GM11168 (cell line): ENCODE results near the gene ARID1B.

Experiments
- in situ Hi-C: fragments of 300-500 bp; cut with MboI; formaldehyde crosslinking; loops from one replicate; pipeline ENCODE4 v1.12.0; 2022; ENCODE audit warnings: low sequenced_read_pairs; ENCODE audit not compliant: unreplicated experiment

ARID1B gene

DNA sequence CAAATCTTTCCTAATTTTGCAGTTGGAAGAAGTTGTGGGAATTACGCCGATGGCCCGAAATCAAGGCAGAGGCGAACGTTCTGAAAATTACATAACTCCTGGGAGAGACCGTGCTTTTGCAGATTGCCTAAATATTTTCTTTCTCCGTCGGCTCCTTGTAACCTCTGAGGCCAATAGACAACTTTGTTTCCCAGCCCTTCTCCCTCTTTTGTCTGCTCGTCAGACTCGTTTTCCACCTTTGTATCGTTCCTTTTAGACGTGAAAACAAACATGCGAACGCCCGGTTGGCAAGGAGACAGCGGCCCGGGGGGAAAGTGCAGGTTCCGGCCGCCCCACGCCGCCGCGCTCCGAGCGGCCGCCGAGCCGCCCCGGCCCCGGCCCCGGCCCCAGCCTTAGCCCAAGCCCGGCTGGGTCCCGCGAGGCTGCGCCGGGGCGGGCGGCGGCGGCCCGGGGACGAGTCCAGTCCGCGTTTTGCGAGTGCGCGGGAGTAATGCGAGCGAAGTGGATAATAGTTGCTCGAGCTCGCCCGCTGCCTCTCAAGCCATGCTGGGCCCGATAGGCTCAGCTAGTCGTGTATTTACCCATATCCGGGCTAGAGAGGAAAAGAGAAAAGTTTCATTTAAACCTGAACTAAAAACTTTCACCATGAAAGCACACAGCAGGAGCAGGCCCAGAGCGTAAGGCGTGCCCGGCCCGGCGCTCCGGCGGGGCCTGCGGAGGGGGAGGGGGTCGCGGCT, at the start of gene ARID1B:
Gene ARID1B, plus strand, starts transcription at position 539 of the 737 bp plus-strand sequence. CDS start 303 bp downstream, outside the sequence.
- in situ Hi-C loops, result no loop called here

DNA sequence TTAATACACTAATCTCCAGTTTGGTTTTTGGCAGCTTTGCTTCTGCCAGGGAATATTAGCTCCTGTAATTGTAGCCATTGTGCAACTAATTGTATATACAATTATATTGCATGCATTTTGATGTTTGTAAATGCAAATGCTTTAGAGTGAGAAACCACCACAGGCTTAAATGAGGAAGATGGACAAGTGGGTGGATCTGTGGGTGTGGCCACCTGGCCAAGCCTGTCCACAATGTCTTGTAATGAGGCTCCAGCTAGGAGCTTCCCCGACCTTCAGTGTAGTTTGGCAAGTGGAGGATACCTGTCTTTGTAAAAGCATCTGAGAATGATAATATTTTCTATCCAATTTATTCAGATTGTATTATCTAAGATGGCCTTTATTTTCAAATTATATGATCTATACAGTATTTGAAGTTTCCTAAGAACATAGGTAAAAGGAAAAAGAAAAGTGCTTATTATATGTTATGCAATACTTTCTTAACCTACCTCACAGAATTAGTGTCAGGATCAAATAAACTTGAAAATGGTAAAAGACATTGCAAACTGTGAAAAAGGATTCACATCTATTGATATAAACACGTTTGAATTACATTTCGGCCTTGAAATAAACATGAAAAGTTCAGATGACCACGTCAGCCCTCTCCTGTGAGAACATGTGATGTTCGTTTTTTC, 49.3 kb upstream of the ARID1B start:
- in situ Hi-C loops, result no loop called here

DNA sequence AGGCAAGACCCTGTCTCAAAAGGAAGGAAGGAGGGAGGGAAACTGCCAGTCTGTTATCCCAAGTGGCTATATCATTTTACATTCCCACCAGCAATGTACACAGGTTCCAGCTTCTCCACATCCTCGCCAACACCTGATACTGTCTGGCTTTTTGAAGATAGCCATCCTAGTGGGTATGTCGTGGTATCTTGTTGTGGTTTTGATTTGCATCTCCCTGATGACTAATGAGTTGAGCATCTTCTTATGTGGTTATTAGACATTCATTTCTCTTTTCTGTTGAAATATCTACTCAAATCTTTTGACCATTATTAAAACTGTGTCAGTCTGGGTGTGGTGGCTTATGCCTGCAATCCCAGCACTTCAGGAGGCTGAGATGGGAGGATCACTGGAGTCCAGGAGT, 47.9 kb upstream of the ARID1B start:
- in situ Hi-C loops, result no loop called here

DNA sequence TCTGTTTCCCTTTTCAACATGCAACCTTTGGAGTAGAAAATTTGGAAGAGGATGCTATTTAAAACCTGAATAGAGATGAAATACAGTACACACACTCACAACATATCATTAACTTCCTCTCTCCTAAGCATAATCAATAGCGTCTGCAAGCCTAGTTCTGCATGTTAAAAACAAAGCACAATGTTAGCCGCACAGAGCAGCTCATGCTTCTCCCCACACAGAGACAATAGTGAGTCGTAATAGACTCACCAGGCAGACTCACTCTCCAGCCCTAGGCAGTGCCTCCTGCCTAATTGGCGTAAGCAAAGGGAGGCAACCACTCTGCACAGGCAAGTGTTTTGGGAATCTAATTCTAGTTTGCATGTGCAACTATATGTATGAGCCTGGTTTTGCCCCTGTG, 45.8 kb upstream of the ARID1B start:
- in situ Hi-C loops, result no loop called here

DNA sequence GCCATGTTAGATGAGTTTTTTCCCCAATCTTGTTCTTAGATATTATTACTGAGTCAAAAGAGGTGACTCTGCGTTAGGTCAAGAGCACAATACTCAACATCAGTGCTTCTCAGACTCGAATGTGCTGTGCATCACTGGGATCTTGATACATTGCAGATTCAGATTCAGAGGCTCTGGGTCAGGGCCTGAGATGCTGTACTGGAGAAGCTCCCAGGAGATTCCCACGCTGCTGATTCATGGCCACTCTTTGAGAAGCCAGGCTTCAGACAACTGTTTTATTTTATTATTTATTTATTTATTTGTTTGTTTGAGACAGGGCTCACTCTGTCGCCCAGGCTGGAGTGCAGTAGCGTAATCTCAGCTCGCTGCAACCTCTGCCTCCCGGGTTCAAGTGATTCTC, 41.4 kb upstream of the ARID1B start:
- in situ Hi-C loops, result no loop called here

DNA sequence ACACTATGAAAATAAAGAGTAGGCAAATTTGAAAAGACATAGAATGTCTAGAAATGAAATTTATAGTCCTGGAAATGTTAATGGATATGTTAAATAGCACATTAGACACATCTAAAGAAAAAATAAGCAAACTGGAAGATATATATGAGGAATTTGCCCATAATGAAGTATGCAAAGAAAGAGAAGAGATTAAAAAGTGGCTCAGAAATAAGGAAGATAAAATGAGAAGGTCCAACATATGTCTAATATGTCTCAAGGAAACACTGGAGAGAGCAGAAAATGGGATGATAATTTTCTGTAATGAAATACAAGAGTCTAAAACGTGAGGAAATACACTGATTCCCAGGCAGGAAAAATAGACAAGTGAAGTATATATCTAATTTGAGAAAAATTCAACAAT, 36.6 kb upstream of the ARID1B start:
- in situ Hi-C loops, result no loop called here

DNA sequence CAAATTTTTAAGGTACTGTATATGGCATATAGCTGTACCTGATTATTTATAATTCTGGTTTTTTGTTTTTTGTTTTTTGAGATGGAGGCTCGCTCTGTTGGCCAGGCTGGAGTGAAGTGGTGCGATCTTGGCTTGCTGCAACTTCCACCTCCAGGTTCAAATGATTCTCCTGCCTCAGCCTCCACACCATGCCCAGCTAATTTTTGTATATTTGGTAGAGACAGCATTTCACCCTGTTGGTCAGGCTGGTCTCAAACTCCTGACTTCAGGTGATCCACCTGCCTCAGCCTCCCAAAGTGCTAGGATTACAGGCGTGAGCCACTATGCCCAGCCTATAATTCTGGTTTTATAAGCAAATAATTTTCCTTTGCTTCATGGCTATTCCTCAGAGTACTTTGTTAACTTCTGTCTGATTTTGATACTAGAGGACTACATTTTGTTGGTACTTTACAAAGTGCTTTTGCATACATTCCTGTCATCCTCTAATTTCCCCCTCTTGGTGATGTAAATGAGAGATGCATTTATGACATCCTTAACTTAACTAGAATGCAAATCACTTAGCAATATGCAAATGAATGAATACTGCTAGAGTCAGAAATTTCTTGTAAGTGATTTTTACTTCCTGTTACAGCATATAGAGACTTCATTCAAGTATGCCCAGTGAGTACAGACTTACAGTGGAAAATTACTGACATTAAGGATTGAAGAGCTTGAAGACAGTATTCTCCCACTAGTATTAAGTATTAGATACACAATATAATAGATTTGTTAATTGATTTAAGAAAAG, 35.7 kb upstream of the ARID1B start:
- in situ Hi-C loops, result no loop called here

DNA sequence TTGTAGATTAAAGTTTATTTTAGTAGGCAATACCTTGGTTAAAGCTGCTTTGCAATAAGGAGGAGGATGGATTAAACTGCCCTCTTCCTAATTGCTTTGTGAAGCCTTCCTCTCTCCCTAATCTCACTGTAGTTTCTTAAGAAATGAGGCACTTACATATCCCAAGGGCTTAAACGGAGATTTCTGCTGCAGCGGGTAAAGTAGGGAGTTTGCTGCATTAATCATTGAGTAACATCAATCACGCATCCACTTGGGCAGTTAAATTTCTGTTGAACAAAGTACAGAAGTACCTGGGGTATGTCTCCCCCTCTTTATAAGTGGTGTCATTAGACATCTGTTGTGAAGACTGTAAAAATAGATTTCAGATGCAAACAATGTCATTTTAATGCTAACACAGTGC, 29.5 kb upstream of the ARID1B start:
- in situ Hi-C loops, result no loop called here

DNA sequence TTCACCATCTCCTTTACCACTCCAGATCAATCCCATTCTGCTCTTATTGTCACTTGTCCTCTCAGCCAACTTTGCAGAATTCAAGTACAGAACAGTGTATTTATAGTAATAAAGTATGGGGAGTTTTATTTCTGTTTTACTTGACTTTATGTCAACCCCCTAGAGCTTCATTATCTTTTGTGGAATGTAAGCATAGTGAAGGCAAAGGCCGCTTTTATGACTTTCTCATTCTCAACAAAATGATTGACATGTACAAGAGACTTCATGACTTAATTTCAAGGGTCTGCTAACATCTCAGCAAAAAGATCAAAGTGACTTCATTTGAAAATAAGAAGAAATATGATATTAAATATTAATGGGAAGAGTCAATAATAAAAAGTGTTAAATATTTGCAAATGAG, 28.7 kb upstream of the ARID1B start:
- in situ Hi-C loops, result no loop called here

DNA sequence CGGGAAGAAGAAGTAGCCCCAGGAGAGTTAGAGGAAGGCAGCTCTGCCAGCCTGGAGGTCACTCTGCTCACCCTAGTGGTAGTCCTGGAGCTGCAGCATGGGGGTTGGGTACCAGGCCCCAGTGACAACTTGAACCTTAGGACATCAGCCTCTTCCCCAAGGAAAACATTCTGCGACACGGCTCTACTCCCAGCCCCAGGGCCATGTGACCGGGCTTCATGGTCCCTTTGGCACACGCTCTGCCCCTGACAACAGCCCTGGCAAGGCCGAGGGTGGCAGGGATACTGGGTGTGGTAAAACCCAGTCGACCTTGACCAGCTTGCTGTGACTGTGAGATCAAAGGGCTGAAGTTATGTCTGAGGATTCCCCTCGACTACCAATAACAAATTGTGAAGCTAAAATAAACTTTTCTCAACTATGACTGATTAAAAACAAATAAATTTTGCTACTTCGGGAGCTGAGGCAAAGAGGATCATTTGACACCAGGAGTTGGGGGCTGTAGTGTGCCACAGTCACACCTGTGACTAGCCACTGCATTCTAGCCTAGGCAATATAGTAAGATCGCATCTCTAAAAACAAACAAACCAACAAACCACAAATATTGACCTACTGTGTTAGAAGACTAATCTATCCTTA, 24.4 kb upstream of the ARID1B start:
- in situ Hi-C loops, result no loop called here

DNA sequence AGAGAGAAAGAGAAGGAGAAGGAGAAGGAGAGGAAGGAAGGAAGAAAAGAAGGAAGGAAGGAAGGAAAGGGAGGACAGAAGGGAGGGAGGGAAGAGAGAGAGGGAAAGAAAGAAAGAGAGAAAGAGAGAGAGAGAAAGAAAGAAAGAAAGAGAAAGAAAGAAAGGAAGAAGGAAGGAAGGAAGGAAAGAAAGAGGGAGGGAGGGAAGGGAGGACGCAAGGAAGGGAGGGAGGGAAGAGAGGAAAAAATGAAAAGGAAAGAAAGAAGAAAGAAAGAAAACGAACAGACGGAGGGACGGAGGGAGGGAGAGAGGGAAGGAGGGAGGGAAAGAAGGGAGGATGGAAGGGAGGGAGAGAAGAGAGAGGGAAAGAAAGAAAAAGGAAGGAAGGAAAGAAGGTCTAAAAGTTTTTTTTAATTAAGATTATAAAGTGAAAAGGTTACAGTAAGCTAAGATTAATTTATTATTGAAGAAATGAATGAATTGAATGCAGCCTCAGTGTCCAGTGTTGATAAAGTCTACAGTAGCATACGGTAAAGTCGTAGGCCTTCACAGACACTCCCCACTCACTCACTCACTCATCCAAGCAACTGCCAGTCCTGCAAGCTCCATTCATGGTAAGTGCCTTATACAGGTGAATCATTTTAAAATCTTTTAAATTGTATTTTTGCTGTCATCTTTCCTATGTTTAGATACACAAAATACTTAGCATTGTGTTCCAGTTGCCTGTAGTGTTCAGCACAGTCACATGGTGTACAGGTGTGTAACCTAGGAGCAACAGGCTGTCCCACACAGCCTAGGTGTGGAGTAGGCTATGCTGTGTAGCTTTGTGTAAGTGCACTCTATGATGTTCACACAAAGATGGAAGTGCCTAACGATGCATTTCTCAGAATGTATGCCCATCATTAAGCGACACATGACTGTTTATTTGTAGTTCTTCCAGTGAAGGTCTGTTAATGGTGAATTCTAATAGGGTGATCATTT, 20.3 kb upstream of the ARID1B start:
- in situ Hi-C loops, result no loop called here

DNA sequence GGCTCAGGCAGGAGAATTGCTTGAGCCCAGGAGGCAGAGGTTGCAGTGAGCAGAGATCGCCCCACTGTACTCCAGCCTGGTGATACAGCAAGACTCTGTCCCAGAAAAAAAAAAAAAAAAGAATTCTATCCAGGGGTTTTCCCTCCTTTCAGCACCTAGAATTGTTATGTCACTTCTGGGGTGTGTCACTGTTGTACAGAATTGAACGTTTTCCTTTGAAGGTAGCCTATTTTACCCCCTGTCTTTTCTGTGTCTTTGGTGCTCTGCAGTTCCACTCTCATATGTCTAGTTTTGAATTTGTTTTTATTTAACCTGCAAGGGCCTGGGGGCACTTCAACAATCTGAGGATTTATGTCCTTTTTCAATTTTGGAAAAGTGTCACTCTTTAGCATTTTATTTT, 19.3 kb upstream of the ARID1B start:
- in situ Hi-C loops, result no loop called here

DNA sequence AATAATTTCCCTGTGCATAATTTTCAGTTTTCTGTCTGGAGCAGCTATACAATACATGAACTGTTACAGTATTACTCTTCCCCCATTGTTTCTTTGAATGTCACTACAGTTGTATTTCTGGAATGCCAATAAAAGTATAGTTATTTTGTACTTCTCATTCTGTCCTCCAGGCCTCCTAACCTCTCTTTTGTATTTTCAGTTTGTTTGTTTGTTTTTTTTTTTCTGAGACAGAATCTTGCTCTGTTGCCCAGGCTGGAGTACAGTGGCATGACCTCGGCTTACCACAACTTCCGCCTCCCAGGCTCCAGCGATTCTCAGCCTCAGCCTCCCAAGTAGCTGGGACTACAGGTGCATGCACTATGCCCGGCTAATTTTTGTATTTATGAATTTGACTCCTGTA, 16.8 kb upstream of the ARID1B start:
- in situ Hi-C loops, result no loop called here

DNA sequence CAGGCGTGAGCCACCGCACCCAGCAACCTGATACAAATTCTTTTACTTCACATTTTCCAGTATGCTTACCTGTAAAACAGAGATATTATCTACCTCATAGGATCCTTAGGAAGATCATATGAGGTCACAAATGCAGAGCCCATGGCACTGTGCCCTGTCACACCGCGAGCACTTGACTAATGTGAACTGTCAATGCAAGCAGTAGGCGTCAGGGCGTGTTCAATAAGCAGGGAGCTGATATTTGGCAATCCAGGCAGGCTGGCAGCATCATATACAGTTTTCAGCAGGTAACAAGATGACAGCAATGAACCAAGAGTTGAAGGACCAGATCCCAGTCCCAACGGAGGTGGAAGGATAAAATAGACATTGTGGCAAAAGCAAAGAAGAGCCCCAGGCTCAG, 14.6 kb upstream of the ARID1B start:
- in situ Hi-C loops, result no loop called here

DNA sequence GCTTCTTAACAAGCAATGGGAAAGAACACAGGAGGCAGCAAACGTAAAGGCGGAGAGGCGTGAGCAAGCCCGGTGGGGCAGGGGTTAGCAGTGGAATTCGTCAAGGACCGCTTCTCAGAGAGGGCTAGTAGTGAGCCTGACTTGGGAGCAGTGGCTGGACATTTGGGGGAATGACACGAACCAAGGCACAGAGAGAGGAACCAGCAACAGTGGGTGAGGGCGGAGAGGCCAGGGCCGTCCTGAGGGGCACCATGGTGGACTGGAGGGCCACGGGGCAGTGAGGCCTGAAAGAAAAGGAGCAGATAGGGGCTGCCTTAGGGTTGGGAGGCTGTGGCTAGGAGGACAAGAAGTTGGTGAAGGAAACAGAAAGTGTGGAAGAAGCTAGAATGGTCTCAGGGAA, 12.1 kb upstream of the ARID1B start:
- in situ Hi-C loops, result loop anchor here (5.0 kb wide), 1 partner anchor 43 kb away; no protein-coding TSS in a partner anchor

DNA sequence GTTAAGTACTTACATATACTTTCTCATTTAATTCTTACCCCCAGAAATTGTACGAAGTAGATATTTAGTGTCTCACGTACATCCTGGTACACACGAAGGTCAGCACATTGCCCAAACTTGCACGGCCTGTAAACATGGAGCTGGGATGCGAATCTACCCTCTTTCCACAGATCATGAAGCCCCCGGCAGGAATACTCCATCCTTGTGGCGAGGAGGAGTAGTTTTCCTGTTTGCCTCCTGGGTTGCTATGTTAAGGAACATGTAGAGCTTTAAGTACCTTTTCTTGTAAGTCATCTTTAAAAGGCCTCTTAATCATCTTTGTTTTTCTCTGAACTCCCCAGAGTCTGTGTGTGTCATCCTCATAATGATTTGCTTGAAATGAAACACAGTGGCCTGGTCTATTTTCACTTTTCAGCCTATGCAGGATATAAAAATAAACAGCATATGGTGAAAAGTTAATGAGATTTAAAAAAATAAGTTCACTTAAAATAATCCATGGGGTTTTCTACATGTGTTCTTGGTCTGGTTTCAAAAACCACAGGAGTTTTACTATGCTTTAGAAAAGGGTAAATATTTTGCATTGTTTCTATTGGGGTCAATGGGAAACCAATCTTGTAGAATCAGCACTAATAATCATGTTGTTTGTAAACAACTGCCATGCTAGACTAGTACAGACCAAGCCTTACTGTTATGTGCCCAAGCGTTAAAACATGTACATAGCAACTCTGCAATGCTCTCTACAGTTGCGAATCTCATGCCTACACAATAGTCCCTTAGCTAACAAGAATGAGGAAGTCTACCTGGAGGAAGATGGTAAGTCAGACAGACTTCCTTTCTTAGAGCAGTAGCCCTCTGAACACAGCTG, 9.3 kb upstream of the ARID1B start:
- in situ Hi-C loops, result loop anchor here (5.0 kb wide), 1 partner anchor 46 kb away; no protein-coding TSS in a partner anchor

DNA sequence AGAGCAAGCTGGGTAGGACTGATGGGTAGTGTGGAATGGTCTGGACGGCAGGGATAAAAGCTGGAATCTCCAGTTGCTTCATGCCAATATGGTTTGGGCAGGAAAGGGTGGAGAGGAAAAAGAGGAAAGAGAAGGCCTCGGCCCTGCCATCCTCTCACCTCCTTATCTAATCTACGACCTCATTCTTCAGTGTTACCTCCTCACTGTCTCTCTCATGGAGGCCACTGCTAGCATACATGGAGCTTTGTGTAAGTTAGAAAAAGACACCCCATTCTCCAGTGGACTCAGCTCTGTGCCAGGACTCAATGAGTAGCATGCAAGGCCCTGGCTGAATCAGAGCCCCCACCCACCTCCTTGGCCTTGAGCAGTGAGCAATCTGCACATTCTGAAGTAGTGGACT, 6.1 kb upstream of the ARID1B start:
- in situ Hi-C loops, result no loop called here

DNA sequence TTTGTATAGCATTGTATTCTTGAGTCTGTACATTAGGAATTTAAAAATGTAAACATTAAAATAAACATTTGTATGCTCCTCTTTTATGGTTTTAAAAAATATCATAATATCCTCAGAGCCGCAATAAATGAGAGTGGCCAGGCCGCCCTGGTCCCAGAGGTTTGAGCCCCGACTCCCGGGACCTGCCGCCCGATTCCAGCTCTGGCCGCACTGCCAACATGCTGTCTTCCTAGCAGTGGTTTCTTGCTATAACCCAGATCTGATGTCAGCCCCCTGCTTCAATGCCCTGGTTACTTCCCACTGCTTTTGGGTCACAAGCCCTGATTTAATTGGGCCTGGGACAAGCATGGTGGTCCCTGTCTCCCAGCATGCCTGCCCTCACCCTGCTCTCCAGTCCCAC, 5.4 kb upstream of the ARID1B start:
- in situ Hi-C loops, result no loop called here

DNA sequence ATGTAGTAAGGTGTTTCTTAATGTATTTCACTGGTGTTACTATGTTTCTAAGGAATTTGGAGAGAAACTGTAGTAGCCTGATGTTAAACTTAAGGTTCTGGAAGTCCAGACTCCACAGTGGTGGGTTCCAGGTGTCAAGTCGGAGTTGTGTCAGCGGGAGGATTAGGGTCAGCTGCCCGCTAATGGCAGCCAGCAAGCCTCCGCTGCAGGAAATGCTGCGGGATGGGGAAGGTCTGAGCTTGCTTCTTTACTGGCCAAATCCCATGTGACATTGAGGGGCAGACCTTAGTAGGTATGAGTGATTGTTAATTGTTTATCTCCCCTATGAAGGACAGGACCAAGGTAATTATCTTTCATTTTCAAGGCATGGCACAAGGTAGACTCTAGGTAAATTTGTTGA, 3.7 kb upstream of the ARID1B start:
- in situ Hi-C loops, result no loop called here
